Spleen (tissue), 3 donors: Measurements from ENCODE around the gene GPR75.

ENCODE experiments used
- POLR2A ChIP-seq, 3 donors: fragments of 450-650 bp; IDR thresholded peaks; one replicate each; pipeline ENCODE4 v1.5.1; 2017; ENCODE audit warnings: antibody characterized with exemption in 3 of 3, mild to moderate bottlenecking in 1 of 3
- POLR2AphosphoS5 ChIP-seq, 3 donors: sonication (generic); formaldehyde crosslinking; IDR thresholded peaks; one replicate each; pipeline ENCODE4 v1.5.1; 2017; ENCODE audit warnings: antibody characterized with exemption in 3 of 3

DNA sequence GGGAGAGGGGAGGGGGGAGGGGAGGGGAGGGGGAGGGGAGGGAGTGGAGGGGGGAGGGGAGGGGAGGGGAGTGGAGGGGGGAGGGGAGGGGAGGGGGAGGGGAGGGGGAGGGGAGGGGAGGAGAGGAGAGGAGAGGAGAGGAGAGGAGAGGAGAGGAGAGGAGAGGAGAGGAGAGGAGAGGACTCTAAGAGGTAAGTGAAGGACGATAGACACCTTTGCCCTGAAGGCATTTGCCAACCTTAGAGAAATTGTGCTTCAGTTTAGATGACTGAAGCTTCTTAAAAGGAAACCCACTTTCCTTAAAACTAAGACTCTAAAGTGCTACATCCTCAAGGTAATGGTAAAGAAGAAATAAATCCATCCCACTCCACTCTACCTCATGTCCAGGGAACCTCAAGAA is 19.2 kb downstream of the GPR75 start:
- TF ChIP-seq POLR2AphosphoS5 (IDR thresholded peaks at IDR 0.05) = no peak
- no peak for TF ChIP-seq POLR2A (IDR thresholded peaks at IDR 0.05)
